ELF-1 (cell line): Measurements from ENCODE around the gene MAML2.

Experiments used
- DNase-seq: peaks from one replicate; pipeline ENCODE4 v3.0.0-alpha.2; 2016; ENCODE audit warnings: low read depth, low spot score

The MAML2 gene

DNA sequence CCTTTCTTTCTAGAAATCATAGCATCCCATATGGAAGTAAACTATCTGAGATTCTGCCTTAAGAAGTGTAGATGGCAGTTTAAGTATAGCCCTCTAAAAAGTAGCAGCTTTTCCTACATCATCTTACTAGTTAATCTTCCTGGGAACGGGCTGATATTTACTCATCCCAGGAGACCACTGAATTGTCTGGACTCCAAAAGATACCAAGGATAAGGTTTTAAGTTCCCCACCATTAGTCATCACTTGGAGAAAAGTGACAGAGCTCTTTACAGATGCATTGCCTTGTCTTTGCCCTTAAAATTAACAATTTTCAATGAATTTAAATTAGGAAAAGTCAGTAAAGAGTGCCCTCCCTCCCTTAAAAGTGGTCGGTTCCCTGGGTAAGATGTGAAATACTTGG, 129.5 kb downstream of the MAML2 start:
- DNase-seq = no peak

DNA sequence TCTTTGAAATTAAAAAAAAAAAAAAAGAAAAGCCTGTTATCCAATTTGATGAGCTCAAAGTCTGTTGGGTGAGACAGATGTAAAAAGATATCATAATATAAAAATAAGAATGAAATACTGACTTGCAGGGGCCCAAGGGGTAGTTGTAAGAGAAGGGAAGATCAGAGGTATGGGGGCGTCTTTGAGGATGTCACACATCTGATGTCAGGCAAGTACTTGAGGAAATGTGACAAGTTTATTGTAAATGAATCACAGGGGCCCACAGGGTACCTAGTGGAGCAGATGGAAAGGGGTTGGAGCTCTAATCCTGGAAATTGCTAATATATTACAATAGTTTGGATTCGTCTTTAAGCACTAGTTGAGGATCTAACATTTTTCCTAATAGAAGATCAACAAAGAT, 131.6 kb downstream of the MAML2 start:
- DNase-seq = no peak

DNA sequence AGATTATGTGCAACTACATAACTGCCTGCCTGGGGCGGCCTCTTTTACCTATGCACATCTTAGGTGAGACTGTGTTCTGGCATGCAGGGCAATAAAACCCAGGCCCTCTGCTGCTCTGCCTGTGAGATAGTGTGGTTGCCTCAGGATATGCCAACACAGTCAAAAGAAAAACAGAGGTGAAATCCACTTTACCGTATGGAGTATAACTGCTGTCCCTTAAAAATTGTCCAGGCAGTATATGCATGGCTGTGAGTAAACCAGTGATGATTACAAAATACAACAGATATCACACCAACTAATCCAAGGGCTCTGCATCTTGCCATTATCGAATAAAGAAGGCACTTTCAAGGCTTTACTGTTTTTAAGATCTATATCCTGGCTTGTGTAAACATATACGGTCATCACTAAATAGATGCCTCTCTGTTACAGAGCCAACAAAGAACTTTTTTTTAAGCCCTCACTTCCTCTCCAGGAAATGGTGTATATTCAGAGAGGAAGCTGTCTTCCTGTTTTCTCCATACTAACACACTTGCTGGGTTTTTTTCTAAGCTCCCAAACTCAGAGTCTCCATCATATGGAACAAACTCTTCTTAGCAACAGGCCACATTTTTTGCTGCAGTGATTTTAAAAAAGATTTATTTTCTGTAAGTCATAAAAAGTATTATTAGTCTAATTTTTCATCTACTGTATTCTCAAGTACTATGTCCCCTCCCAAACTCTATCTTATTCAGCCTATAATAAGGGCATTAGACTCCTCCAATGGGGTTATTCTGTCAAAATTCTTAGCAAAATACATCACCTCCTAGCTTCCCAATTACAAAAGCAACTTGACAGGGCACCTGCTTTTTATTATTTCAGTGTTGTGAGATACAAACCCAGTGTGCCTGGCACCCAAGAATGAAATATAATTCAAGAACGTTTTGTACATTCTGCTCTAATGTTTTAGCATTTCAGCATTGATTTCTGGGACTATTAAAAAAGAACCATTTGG, 135.2 kb downstream of the MAML2 start:
- peak; percentile 73 for DNase-seq

DNA sequence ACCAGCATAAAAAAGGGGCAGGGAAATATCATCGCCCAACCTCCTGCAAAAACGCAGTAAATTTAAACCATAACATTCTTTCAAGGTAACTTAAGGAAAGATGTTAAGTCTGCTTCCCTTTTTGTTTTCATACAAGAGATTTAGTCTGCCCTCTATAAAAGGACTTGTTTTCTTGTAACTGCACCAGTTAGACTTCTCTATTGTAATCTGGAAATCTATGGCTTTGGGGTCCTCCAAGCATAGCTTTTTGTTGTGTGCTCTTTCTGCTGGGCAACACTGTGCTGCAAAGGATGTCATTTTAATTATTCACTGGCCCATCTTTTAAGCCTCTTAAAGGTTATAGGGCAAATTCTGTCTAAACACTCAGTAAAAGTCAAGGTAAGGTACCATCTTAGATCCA, 136.0 kb downstream of the MAML2 start:
- DNase-seq = no peak

DNA sequence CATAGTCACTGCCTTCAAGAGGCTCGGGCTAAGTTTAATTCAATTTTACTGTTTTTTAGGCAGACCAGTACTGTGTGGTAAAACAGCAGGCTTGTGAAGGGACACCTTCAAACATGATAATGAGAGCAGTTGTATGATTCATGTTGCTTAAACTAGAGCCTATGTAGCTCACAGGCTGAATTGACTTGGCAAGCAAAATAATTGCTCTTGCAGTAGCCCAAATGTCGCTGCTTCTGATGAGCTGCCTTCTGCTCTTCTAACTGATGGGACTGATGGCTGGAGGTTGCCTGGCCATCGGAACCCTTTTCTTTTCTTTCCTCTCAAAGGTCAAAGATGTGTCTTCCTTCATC, 137.6 kb downstream of the MAML2 start:
- no peak for DNase-seq

DNA sequence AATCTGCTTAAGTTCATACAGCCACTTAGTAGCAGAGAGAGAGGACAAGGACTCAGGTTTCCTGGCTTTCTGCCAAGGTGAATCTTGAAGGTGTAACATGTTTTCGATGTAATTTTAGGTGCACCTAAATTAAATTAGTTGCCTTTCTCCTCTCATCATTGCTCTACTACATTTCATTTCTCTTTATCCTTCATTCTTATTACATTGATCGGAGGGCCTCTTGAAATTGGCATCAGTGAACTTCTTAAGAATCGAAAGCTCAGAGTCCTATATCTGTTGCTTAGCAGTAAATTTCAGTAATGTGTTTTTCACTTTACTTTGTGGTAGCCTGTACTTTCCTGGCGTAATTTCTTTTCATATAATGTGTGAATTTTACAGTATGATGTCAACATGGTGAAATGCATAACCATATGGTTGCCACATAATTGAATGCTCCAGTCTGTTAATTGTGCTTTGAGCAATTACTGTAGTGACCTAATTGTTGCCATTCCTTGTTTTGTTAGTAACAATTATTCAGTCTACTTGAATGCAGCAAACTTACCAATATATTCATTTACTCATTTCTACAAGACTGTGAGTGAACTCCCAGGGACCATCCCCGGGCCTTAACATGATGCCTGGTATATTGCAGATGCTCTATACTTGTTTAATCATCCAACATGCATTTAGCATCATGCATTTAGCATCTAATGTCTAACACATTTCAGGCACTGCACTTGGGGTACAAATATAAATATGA, 138.1 kb downstream of the MAML2 start:
- no peak for DNase-seq

DNA sequence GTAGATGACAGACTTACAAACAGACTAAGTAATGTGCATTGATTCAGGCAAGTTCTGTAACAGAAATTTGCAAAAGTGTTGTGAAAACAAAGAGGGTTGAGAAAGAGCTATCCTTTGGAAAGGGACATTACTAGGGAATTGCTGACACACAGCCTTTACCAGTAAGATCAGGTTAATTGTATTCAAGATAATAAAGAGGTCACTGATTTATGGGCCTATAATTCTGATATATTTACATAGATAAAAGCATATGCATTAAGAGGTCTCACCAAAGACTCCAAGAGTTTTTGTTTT, 138.7 kb downstream of the MAML2 start:
- DNase-seq = no peak

DNA sequence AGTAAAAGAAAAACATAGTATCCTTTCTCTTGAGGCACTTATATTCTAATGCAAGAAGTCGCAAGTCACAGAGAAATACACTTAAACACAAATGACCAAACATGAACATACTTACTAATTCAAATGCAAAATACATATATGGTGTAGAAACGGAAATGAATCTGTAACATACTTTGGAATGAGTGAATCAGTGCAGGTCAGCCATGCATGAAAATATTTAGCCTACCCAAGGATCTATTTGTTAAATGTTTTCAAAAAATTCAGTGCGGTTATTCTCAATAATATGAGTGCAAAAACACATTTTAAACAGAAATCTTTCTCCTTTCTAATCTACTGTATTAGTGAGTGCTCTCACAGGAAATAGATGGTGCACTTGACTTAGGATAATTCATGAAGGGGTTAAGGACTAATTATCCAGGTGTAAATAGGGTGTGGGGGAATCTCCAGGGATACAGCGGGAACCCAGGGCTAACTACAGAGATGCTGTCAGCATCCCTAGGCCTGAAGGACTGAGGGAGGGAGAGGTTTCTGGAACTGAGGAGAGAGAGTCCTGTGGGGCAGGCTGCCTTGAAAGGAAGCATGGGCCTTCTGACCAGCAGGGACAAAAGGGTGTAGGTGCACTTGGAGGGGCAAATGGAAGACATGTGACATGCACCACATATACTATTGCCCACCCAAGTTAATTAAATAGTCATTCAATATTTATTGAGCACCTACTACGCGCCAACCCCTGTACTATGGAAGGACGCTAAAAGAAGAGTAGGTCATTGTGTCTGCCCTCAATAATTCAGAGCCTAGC, 139.2 kb downstream of the MAML2 start:
- no peak for DNase-seq

DNA sequence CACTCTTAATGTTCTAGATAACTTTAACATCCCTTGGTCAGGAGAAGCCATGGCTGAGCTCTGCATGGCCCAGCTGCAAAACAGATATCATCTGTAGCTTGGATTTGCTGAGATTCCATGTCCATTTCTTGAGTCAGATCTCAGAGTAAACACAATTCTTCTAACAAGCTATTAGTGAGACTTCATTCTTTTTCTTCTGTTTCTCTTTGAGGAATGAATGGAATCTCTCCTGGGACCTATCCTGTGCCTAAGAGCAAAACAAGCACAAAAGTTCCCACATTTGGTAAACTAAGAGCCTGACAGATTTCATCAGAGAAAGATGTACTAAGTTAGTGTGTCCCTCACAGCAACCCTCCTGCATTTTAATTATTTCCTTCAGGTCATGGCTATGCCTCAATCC, 142.8 kb downstream of the MAML2 start:
- no peak for DNase-seq

DNA sequence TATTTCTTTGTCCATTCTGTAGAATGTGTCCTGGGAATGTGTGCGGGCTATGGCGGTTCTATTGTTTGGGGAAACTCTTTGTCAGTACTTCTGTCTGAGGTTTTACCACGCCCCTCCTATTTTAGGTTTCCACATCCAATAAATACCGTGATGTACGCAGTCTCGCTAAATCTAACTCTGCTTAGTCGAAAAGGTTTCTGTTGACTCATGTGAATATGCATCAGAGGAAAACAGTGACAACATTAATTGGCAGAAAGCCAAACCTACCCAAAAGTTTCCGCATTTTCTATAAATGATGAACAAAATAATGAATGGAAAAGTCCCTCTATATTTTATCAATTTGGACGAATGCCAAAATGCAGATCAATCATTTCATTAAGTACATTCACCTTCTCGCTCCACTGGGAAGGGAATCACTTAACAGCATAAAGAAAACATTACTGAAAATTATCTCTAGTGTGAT, 143.4 kb downstream of the MAML2 start:
- DNase-seq = no peak

DNA sequence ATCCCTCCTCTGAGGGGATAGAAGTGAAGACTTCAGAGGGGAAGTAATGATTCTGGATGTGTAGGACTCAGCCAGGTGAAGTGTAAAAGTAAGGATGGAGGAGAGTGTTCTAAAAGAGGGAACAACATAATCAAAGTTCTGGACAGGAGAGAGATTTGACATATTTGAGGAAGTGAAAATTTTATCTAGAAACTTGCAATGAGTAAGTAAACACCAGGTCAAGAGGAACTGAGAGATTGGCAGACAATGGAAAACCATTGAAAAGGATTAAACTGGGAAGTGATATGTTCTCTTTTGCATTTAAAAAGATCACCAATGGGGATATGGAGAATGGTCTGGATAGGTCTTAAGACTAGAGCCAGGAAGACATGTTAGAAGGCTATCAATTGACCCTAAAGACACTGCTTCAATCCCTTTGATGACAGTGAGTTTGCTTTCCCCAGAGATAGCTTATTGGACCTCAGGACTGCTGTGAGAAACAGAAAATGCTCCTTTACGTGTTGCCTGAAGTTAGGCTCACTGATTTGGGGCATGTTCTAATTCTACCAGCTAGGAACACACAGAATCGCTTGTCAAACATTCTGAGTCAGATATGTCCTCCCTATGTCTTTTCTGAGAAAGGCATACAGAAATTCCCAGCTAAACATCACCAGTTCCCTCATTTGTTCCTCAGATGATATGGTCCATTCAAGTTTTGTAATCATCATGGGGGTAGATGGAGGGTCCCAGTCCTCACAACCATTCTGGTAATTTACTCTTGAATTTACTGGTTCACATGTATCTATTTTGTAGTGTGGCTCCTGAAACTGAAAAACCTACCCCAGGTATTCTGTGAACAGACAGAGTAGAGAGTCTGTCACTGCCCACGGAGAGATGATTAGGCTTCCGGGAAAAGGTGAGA, 144.9 kb downstream of the MAML2 start:
- no peak for DNase-seq

DNA sequence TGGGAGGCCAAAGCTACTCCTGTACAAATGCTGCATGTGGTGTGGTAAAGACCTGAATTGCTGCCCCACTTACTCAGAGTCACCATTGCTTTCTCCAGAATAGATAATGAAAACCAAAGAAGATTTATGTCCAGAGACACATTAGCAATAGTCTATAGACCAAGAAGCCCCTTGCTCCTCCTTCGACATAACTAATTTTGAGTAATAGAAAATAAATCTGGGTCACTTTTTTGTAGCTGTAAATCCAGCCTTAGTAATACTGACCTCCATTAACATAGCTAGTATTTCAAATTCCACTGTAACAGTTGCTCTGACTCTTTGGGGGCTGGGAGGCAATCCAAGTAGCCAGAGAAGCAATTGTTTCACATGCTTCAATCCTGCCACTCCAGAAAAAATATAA, 145.9 kb downstream of the MAML2 start:
- DNase-seq = no peak

DNA sequence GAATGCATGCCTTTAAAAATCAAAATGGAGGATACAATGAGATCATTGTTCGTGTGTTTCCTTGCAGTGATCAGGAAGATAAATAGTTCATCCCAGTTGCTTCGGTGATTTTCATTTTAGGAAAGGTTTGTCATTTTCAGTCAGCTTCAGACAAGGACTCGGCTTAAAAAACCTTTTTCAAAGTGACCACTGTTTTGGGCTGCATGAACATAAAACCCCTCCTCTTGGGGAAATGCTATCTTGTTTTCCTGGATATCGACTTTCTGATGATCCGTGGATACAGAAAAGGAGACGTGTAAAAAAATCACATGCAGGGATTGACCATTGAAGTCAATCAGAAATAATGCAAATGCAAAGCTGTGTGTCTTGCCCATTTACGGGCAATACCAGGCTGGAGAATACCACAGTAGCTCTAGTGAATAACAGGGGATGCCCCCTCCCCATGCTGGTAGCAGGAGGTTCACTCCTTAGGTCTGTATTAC, 146.8 kb downstream of the MAML2 start:
- DNase-seq = no peak

DNA sequence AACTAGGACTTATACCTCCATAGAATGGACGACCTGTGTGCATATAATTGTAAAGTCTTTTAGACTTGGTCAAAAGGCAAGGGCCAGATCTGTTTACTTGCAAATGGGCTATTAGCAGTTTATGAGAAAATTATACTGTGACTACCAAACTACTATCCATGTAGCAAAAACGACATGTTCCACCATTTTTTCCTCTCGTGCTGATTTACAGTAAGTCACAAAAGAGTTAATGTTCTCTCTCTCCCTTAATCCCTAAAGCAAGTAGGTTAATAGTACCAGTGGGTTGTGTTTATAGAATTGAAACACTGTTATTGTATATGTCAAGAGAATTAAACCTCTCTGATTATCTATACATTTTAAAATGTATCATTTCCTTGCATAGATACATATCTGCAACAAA, 147.3 kb downstream of the MAML2 start:
- DNase-seq = no peak

DNA sequence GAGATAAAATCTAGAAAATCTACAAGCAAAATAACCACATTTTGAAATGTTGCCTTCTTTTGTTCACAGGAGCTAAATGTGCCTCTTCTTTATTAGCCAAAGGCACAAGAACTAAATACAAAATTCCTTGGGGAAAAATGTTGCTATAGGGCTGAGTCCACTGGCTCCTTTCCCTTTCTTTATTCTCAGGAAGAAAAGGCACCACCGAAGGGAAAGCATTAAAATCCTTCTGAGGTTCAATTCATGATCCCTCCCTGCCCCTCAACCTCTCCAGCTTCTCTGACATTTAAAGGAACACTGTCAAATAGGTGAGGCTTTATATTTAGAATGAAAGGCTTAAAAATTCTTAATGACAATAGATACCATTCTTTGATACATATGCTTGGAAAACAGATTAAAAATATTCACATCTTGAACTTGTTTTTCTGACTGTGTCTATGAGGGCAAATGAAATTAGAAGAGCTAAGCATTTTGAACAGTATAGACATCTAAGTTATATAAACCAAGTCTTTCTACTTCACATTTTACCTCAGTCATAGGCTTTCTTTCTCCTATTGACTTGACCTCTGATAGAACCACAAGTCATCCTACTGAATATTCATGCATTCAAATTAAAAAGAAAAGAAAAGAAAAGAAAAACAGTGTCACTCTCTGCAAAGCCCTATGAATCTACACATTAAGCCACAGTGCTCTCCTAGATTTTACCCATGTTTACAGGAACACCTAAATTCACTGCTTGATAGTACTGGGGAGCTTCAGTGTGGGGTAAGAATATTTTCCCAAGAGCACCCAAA, 148.2 kb downstream of the MAML2 start:
- no peak for DNase-seq

DNA sequence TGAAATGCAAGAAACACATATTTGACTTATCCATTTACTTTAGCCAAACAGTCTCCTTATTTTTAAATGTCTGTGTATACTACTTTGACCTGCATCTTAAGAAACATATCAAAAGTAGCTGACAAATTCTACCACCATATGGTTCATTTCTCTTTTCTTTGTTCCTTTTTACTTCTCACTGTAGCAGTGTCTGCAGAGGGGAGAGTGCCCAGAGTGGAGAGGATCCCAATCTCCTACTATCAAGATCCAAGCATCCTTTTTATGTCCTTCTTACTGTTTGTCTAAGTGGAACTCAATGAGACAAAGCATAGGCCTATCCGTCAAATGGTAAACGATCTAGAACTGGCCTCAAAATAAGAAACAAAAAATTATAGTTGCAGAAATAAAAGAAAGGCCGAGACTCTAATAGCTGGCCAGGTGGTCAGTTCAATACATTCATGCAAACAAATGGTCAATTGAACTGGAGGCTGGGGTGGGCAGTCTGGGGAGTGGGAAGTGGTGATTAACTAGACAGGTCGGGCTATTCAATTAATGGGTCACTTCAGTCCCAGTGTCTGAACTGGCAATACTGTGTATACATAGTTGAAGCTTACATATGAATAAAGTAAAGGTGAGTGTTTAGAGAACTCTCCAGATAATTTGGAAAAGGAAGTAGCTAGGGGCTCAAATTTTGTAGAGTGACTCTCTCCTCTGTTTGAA, 149.1 kb downstream of the MAML2 start:
- DNase-seq = no peak

DNA sequence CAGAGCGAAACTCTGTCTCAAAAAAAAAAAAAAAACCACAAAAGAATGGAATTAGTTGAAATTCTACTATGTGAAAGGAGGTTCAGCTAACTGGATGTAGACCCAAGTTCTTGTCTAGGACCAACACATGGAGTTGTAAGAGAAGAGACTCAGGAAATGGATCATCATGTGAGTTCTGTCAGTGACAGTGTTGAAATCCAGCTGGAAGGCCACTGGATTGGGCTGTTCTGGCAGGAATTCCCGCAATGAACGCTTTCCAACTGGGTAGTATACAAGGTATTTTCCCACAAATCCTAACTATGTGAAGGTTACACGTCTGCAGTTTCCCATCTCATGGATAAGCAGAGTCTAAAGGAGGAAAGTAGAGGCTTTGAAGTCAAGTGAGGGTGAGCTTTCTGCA, 151.2 kb downstream of the MAML2 start:
- DNase-seq = no peak

DNA sequence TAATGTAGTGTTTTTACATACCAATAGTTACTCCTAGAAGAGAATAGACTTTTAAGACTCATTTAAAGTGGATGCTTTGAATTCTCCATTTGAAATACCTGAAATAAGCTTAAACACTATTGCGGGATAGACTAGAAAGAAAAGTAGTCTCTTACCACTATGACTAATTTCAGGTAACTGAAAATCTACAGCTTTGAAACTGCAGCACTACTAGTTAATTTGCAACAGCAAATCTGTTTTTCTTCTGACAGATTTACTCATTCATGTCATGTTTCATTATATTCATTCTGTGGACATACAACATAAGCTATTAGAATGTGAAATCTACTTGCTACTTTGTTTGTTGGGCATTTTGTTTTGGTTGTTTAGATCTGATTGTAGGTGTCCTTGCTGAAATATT, 153.6 kb downstream of the MAML2 start:
- no peak for DNase-seq

DNA sequence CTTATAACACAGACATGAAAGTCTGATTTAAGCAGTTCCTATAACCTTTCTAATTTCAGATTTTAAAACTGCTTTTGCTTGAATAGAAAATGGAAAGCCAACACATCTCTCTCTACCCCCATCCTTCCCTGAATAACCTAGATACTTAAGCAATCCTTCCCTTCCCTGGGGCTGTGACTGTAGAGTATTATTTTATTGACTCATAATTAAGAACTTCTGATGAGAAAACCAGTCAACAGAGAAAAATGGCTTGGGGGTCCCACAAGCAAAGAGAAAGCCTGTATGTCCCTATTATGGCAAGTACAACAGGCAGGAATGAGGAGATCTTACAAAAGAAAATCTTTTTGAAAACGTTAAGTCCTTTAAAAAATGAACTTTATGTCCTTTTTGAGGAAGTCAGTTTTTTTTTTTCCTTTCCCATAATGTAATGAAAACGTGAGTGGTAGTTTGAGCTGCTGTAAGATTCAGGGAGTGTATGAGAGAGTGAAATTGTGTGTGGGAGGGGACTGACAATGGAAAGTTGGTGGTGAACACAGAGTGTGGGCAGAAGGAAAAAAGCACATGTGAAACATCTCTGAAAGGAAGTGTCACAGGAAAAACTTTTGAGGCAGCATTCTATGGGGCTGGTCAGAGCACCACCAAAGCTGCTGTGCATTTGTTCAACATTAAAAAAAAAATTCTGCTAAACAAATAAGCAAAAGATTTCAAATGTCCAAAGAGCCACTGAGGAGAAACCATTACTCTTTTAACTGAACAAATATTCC, 154.6 kb downstream of the MAML2 start:
- DNase-seq = no peak
